ENCODE results near the gene PTPA. TPM values are rescaled to one million over a fixed set of nuclear protein-coding genes. Genes with fewer than 3 reads are reported as not detected.
A peak's percentile ranks its signal among the peaks of the same experiment; 100 is the strongest.

Gene PTPA
- total RNA-seq, 1 donor from 2014 or later: 194 TPM

DNA sequence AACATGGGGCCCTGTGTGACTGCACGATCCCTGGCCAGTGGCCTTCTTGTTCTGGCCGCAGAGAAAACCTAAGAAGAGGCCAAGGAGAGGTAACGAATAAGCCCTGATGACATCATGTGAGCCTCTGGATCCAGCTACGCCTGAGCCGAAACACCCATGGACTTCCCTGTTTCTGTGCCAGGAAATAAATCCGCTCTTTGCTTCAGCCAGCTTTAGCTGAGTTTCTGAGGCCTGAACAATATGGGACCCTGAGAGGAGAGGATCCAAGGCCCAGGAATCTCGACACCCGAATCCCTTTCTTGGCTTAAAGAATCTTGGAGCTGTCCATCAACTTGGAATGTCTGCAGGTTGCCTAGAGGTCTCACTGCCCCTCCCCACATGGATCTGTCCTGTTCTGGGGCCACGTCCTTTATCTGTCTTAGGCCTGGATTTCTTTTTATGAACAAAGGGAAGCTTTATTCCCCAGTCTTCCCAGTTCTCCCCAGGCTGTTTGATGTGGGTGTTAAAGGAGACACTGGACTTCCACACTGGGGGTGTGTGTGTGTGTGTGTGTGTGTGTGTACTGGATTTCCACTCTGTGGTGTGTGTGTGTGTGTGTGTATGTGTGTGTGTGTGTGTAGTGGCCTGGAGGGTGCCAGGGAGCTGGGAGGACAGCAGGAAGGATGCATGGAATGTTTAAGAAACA lies 53.2 kb downstream of the PTPA start:
- intact Hi-C loops (cut with DNase I): no loop called here
- DNase-seq (ENCODE audit: missing footprints) (no peak), ATAC-seq (peak; percentile 75)

DNA sequence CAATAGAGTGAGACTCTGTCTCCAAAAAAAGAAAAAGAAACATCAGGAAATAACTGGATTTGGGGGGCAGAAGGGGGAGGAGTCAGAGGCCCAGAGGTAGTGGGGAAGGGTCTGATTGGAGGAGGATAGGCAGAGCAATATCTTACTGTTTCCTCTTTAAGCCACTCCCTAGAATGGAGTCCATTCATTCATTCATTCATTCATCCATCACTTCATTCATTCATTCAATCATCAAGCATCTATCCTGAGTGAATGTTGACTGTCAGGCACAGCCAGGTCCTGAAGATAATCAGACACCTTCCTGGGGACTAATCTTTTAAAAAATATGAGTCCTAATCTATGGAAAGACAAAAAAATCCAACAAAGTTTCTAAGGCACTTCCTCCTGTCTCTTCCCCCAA lies 54.0 kb downstream of the PTPA start:
- intact Hi-C loops (cut with DNase I): no loop called here
- DNase-seq (ENCODE audit: missing footprints): no peak
- no peak for ATAC-seq

DNA sequence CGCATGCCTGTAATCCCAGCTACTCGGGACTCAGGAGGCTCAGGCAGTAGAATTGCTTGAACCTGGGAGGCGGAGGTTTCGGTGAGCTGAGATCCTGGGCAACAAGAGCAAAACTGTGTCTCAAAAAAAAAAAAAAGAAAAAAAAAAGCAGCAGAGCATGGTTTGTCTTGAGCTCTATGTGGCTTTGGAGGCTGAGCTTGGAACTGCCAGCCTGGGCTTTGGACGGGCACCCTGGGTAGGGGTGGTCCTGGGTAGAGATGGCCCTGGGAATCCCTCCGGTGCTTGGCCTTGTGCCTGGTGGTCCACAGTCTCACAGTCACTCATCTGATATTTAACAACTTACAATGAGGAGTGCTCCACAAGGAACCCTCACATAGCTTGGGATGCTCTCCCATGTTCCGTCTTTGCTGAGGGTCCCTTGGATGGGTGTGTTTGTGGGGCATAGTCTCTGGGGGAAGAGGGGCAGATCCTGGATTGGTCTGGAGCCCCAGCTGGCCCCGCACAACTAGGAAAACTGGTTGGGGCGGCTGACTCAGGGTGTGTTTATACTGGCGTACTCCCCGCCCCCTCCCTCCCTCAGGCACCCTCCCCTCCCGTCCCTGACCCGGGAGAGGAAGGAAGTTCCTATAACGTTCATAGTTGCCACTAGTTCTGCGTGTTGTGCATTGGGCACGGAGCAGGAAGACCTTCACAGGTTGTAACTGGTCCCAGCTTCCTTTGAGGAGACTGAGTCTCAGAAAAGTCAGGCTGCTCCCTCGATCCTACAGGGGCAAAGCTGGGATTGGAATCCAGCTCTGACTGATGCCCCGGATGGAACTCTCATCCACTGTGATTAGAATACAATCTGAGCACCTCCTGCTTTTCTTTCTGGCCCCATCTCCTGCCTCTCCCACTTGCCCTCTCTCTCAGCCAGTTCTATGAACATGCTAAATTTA lies 55.7 kb downstream of the PTPA start:
- intact Hi-C loops (cut with DNase I): no loop called here

DNA sequence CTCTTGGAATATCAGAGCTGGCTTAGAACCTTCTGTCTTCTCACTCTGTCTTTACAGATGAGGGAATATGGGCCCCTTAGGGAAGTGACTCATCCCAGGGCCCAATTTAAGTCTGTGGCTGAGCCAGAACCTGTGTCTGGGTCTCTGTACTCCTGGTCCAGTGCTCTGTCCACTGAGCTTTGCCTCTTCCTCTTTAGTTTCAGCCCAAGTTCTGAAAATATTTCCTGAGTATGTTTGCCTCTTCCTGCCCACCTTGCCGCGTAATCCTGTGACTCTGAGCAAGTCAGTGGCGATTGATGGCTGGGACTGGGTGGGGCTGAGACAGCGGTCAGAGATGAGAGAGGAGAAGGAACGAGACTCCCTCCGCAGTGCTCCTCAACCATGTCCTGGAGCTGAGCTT lies 59.0 kb downstream of the PTPA start:
- ATAC-seq: no peak
- intact Hi-C loops (cut with DNase I): loop anchor here (10.0 kb wide), 1 partner anchor 245 kb away; no protein-coding TSS in a partner anchor
- DNase-seq (ENCODE audit: missing footprints): no peak

More for the DNA sequence above, 55.7 kb downstream of the PTPA start:
- ATAC-seq: peak; percentile 71
- DNase-seq (ENCODE audit: missing footprints): peak; percentile 78

DNA sequence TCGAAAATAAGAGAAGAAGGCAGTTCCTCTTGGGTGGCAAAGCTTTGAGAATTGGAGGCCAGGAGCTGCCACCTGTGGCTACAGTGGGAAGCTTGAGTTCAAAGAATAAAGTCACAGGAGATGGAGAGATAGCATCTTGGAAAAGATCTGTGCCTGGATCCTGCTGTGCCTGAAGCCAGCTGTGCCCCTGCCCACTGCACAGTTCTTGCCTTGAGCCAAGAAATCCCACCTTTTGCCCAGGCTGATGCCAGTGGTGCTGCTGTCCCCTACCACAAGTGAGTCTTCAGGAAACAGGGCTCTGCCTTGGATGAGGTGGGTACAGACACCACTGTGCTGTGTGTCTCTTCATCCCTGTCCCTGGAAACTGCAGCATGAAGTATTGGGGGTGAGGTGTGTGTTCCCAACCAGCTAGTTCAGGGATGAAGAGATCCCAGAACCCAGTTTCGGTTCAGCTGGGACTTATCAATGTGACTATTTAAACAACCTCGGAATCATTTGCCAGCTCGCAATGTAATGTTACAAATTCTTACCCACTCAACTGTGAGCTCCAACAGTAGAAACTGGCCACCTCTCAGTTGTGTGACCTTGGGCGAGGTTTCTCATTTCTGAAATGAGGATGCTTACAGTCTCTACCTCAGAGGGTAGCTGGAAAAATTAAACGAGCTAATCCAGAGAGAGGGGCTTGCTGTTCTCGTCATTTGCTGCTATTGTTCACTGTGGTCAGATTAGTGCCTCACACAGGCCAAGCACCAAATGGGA lies 61.0 kb downstream of the PTPA start:
- no peak for DNase-seq (ENCODE audit: missing footprints)
- intact Hi-C loops (cut with DNase I): loop anchor here (10.0 kb wide), 1 partner anchor 243 kb away; no protein-coding TSS in a partner anchor
- ATAC-seq: no peak

DNA sequence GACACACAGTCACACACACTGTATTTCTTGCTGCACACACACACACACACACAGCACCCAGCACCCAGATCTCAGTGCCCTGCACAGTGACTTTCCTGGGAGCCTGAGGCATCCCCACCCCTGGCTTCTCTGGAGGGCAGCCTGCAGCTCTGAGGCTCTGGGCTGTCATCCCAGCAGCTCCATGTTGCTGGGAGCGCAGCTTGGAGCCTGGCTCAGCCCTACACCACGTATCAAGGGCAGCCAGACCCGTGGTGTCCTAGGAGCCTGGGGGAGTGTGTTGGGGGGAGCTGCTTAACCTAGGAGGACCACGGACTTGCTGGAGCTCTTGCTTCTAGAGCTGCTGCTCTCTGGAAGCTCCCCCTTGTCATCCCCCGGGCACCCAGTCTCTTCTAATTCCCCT lies 61.6 kb downstream of the PTPA start:
- intact Hi-C loops (cut with DNase I): loop anchor here (10.0 kb wide), 1 partner anchor 242 kb away; no protein-coding TSS in a partner anchor
- DNase-seq (ENCODE audit: missing footprints) (no peak), ATAC-seq (no peak)

DNA sequence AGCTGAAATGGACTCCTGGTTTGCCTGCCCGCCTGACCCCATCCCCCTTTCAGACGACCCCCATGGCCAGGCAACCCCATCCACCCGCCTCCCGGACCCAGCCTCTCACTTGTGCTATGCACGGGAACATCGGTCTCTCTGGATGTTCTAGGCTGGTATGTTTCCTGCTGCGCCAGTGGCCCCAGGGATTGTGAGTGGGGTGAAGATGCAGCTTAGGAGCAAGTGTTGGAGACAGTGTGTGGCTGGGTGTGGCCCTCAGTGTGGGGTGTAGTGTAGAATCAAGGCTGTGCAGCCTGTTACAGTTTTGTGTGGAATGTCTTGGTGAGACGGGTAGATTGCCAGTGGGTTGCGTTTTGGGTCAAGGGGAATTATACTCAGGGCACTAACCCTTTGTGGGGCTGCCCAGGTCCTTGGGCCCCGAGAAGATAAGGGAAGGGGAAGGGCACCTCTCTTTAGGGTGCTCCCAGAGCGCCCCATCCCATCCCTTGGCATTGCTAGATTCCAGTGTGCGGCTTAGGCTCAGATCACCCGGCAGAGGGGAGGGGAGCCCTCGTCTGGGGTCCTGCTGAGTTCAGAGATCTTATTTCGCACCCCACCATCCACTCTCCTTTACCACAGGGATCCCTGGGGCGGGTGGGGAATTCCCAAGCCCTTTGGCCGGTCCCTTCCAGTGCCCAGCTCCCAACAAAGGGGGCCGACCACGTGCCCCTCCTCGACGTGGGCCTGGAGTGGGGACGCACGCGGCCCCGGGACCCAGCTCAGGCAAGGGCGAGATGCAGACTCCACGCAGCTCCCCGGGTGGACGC lies 62.3 kb downstream of the PTPA start:
- DNase-seq (ENCODE audit: missing footprints) (no peak), ATAC-seq (no peak)
- intact Hi-C loops (cut with DNase I): loop anchor here (1.0 to 10.0 kb wide), 3 partner anchors 33 to 437 kb away; no protein-coding TSS in a partner anchor

DNA sequence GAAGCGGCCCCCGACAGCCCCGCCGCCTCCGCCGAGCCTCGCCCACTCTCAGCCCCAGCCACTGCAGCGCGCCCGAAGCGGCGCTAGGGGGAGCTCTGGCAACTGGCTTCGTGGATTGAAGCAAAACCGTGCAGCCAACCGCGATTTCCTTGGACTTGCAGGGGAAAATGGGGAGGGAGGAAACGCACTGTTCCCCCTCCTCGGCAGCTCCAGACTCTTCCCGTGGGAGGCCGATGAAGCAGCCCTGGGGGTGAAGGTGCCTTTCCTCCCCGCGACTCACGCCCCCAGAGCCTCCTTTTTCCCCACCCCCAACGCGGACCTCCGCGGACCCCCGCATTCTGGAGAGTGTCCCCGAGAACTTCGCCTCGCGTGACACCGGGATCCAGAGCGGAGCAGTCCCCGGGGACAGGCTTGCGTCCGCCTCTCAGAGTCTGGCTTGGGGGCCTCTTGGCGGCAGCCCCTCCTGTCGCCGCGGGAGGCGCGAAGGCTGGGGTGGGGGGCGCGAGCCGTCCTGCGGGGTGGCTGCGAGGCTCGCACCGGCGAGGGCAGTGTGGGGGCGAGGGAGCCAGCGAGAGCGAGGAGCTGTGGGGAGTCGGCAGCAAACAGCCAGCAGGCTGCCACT lies 63.0 kb downstream of the PTPA start:
- peak; percentile 63 for ATAC-seq
- intact Hi-C loops (cut with DNase I): loop anchor here (1.0 to 10.0 kb wide), 3 partner anchors 34 to 436 kb away; no protein-coding TSS in a partner anchor
- peak; percentile 96 for DNase-seq (ENCODE audit: missing footprints)

DNA sequence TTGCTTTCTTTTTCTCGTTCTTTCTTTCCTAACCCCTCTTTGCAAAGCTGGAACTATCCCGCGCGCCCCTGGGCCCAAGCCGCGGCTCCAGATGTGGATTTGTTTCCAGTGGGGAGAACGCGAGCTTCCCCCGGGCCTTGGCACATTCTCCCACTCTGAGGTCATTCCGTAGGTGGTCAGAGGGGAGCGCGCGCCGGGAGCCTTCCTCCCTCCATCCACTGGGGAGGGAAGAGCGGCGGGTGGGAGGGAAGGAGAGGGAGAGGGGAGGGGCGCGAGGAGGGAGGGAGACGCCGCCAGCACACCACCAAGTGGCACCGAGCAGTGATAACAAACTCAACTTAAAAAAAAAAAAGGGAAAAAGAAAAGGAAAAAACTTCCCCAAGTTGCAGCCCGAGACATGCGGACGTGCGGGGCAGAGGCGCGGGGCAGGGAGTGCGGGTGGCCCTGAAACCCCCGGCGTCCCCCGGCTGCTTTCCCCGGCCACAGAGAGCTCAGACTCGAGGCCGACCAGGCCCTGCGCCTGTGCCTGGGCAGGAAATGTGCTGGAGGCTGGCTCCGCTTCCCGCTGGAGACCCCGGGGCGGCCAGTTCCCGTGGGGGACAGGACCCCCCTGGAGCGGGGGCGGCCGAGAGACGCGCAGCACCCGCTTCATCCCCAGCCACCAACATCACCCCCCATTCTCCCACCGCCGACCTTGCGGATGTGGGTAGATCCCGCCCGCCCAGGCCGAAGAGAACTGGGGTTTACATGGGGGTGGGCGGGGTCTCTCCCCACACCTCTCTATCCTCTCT lies 63.7 kb downstream of the PTPA start:
- intact Hi-C loops (cut with DNase I): loop anchor here (1.0 to 10.0 kb wide), 5 partner anchors 35 to 435 kb away; no protein-coding TSS in a partner anchor
- ATAC-seq (peak; percentile 63), DNase-seq (ENCODE audit: missing footprints) (peak; percentile 92)

DNA sequence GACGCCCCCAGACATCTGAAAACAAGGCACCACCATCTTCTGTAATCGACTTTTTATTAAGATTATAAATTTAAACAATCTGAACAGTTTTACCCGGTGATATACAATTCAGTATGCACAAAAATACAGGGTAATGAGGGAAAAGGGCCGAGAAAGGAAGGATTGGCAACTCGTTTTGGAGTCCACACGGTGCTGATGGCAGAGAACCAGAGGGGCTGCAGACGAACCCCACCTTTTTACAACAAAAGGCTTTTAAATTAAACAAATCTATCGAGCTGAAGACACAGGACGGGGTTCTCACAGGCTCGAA lies 64.3 kb downstream of the PTPA start:
- intact Hi-C loops (cut with DNase I): loop anchor here (1.0 to 10.0 kb wide), 3 partner anchors 239 to 321 kb away; no protein-coding TSS in a partner anchor
- no peak for DNase-seq (ENCODE audit: missing footprints)
- ATAC-seq: no peak

DNA sequence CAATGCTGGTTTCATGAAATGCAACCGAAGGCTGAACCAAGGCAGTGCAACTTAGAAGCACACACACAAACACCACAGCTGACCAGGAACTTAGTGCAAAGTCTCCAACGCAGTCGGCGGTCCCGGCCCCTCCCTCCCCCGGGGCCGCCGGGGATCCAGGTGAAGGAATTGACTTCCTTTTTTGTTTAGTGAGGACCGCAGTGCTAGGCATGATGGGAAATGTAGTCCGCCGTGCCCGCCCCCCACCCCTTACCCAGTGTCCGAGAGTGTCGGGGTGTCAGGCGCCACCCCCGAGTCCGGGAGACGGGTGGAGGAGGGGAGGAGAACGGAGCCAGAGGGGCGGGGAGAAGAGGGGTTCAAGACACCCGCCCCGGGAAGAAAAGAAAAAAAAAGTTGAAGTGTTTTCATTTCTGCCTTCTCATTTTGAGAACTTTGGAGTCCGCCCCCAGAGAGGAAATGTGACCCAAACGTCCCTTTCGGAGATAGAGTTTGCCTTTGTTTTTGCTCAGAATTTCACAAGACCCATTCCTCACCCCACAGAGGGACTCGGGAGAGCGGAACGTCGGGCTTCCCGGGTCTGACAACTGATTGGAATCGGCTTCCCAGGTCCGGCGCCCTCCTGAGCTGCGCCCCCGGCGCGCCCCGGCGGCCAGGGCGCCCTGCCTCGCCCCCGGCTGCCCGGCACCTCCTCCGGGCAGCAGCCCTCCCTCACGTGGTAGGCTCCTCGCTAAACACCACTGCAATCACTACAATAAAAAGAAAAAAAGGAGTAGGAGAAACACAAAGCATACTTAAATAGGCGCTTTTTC lies 64.8 kb downstream of the PTPA start:
- ATAC-seq (peak; percentile 58), DNase-seq (ENCODE audit: missing footprints) (peak; percentile 91)
- intact Hi-C loops (cut with DNase I): loop anchor here (1.0 to 10.0 kb wide), 4 partner anchors 79 to 320 kb away; no protein-coding TSS in a partner anchor

DNA sequence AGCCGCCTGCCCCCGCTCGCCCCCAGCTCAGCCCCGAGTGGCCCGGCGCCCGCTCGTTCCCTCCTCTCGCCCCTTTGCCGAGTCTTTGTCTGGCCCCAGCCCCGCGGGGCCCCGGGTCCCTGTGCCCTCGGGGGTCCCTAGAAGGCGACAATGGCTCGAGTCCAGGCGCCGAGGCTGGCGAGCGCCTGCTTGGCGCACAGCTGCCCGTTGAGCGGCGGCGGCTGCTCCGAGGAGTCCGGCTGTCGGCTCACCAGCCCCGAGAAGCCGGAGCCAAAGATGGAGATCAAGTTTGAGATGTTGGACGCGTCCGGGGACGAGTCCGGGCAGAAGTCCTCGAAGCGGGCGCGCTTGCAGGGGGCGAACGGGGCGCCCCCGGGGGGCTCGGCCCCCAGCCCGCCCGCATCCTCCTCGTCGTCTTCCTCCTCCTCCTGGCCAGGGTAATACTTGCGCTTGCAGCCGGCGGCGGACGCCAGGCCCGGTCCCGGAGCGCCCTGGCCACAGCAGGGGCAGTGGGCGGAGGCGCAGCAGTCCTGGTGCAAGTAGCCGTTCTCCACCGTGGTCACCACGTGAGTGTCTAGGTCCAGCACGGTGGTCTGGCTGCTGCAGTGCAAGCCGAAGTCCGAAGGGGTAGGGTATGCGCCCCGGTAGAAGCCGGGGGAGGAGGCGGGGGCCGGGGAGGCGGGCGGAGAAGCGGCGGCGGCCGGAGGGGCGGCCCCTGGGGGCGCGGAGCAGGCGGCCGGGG lies 65.7 kb downstream of the PTPA start:
- intact Hi-C loops (cut with DNase I): loop anchor here (2.0 to 10.0 kb wide), 3 partner anchors 78 to 305 kb away; no protein-coding TSS in a partner anchor
- DNase-seq (ENCODE audit: missing footprints): peak; percentile 75

DNA sequence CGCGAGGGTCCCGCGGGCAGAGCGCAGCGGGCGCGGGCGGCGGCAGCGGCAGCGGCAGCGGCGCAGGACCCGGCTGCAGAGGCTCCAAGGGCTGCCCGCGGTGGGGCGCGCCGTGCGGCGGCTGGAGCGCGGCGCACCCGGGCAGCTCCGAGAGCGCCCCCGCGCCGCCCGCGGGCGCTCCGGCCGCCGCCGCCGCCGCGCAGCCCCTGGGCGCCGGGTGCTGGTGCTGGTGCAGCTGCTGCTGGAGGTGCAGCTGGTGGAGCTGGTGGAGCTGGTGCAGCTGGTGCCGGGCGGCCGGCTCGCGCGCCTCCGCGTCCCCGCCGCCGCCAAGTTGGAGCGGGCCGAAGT lies 66.2 kb downstream of the PTPA start:
- intact Hi-C loops (cut with DNase I): loop anchor here (2.0 to 10.0 kb wide), 3 partner anchors 77 to 305 kb away; no protein-coding TSS in a partner anchor
- no peak for DNase-seq (ENCODE audit: missing footprints)
- ATAC-seq: no peak

More for the DNA sequence above, 65.7 kb downstream of the PTPA start:
- no peak for ATAC-seq

DNA sequence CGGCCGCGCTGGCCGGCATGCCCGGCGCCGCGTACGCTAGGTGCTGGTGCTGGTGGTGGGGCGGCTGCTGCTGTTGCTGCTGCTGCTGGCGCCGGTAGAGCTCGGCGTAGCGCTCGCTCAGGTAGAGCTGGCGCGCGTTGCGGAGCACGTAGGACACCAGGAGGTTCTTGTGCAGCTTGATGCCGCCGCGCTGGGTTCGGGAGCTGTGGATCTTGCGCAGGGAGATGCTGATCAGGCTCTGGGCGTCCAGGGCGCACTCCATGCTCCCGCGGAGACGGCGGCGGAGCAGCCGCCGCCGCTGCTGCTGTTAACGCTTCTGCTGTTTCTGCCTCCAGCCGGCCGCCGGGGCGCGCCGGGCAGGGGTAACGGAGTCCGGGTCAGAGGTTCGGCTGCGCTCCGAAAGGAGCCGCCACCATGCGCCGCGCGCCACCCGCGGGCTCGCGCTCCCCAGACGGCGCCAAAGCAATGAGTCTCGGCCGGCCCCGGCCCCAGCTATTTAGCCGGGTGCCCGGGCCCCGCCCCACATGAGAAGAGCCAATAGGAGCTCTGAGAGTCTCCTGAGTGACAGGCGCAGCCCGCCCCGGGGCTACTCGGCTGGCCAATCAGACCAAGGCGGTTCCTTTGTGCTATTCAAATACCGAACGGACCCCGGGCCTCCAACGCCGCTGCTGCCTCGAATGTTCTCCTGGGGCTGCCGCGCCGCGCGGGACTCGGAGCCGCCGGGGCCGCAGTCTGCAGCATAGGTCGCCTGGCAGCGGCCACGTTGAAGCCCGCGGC lies 66.8 kb downstream of the PTPA start, which contains the start of gene IER5L:
IER5L (minus strand) TSS at position 471 of the 777 bp plus-strand sequence; CDS start at position 262, 209 bp downstream.
- DNase-seq (ENCODE audit: missing footprints): peak; percentile 98
- ATAC-seq: peak; percentile 84
- intact Hi-C loops (cut with DNase I): loop anchor here (2.0 to 10.0 kb wide), 4 partner anchors 77 to 304 kb away; no protein-coding TSS in a partner anchor
